GM12874 (cell line): ENCODE measurements around the gene HDAC9.

Experiments
- TF ChIP-seq, protein P1 (sequence below): IDR thresholded peaks from 2 replicates; pipeline ENCODE4 v1.5.1; 2011; ENCODE audit warnings: low read depth, mild to moderate bottlenecking, control low read depth, low read length, moderate library complexity; ENCODE audit not compliant: insufficient read depth

Gene HDAC9

GRCh38 chr7:18940593-18941134 lies 445.1 kb downstream of the HDAC9 start:
- TF ChIP-seq, protein P1, sequence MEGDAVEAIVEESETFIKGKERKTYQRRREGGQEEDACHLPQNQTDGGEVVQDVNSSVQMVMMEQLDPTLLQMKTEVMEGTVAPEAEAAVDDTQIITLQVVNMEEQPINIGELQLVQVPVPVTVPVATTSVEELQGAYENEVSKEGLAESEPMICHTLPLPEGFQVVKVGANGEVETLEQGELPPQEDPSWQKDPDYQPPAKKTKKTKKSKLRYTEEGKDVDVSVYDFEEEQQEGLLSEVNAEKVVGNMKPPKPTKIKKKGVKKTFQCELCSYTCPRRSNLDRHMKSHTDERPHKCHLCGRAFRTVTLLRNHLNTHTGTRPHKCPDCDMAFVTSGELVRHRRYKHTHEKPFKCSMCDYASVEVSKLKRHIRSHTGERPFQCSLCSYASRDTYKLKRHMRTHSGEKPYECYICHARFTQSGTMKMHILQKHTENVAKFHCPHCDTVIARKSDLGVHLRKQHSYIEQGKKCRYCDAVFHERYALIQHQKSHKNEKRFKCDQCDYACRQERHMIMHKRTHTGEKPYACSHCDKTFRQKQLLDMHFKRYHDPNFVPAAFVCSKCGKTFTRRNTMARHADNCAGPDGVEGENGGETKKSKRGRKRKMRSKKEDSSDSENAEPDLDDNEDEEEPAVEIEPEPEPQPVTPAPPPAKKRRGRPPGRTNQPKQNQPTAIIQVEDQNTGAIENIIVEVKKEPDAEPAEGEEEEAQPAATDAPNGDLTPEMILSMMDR, result no peak

- TF ChIP-seq, protein P1, result no peak
Measured at GRCh38 chr7:18941207-18941606, 445.7 kb downstream of the HDAC9 start.

- TF ChIP-seq, protein P1, result no peak
Measured at GRCh38 chr7:18948521-18948920, 453.0 kb downstream of the HDAC9 start.

GRCh38 chr7:18952846-18953245 lies 457.3 kb downstream of the HDAC9 start:
- TF ChIP-seq, protein P1, result no peak

DNA sequence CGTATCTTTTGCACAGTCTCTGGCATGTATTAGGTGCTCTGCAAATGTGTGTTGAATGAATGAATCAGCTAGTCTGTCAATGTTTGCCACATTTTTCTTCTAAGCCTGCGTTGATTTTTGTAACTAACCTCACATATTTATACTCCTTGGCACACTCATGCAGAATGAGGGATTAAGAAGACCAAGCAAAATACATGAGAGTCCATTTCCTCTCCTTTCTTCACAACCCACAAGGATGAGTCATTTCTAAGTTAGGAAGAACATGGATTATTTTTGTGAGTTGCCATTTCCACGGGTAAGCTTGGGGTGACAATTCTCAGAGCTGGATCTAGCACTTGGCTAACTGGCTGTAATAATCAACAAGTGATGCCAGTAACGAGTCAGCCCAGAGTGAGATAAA lies 463.1 kb downstream of the HDAC9 start:
- TF ChIP-seq, protein P1, result no peak

DNA sequence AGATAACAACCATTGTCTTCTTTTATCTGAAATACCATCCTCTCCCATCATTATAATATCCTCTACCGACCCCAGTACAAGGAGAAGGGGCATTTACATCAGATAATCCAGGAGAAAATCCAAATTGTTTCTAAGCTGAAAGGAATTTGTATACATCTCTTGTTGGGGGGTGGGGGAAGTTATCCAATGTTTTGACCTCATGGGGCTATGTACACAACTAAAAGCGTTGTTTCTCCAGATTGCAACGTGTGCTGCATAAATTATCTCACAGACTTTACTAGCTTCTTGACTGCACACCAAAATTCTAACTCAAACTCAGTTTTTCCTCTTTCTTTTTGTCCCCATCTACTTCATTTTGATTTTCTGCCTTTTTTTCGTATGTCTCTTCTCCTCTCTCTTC lies 465.2 kb downstream of the HDAC9 start:
- TF ChIP-seq, protein P1, result no peak

- TF ChIP-seq, protein P1, result no peak
Measured at GRCh38 chr7:18962031-18962430, 466.5 kb downstream of the HDAC9 start.

GRCh38 chr7:18965657-18966056 lies 470.1 kb downstream of the HDAC9 start:
- TF ChIP-seq, protein P1, result no peak
